ENCODE measurements around the gene C9orf57.

GRCh38 chr9:72041775-72042194 lies 18.6 kb downstream of the C9orf57 start:
- TF ChIP-seq CTCF (IDR thresholded peaks at IDR 0.05) (no peak), POLR2A (IDR thresholded peaks at IDR 0.05) (no peak)

Data from thyroid gland (tissue), 4 donors.